IPS DF 6.9 (cell line): Measurements from ENCODE around the gene CCT4.
"Not testable (repeated sequence)": the region's sequence is repeated elsewhere in the genome, so short reads cannot be mapped to it uniquely, and the experiment has no call there.

Source experiments
- DNase-seq: peaks from one replicate; pipeline ENCODE4 v3.0.0-alpha.2; 2013; ENCODE audit warnings: low read depth, low spot score
- H3K27ac ChIP-seq: one replicate; pipeline ENCODE4 v1.5.1; 2013; ENCODE audit warnings: low read length, control low read depth
- H3K27me3 ChIP-seq: 2 replicates; pipeline ENCODE4 v1.6.1; 2013; ENCODE audit warnings: mild to moderate bottlenecking, low read length; ENCODE audit not compliant: control insufficient read depth, insufficient read depth
- H3K36me3 ChIP-seq: 2 replicates; pipeline ENCODE4 v1.6.1; 2013; ENCODE audit warnings: low read length; ENCODE audit not compliant: control insufficient read depth, insufficient read depth
- H3K4me1 ChIP-seq: 2 replicates; pipeline ENCODE4 v1.6.1; 2013; ENCODE audit warnings: low read length; ENCODE audit not compliant: control insufficient read depth, insufficient read depth
- H3K4me3 ChIP-seq: 2 replicates; pipeline ENCODE4 v1.5.1; 2013; ENCODE audit warnings: mild to moderate bottlenecking, low read length
- H3K9me3 ChIP-seq: 2 replicates; pipeline ENCODE4 v1.6.1; 2013; ENCODE audit warnings: low read length, inconsistent platforms; ENCODE audit not compliant: control insufficient read depth, insufficient read depth
- WGBS: extraction: QIAGEN DNeasy Blood & Tissue Kit; methylation state at CpG from one replicate; pipeline ENCODE4 v1.1.7; 2013; ENCODE audit warnings: mixed read lengths, missing lambda C conversion rate; ENCODE audit not compliant: insufficient read length, insufficient coverage; 5-methylcytosine and 5-hydroxymethylcytosine counted together

The CCT4 gene

DNA sequence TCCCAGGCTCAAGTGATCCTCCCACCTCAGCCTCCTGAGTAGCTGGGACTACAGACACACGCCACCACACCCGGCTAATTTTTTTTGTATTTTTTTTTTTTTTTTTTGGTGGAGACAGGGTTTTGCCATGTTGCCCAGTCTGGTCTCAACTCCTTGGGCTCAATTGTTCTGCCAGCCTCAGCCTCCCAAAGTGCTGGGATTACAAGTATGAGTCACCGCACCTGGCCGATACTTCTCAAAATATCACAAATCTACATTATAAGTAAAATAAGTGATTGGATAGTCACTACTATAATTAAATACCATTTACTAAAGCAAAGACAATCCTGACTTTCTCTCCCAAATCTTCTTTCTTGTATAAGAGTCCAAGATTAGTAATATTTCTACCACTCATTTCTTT is 9.1 kb downstream of the CCT4 start:
- H3K4me3 ChIP-seq, H3K4me1 ChIP-seq, H3K27me3 ChIP-seq, H3K9me3 ChIP-seq, H3K27ac ChIP-seq, DNase-seq: not testable (repeated sequence)
- no CpG with 5 or more reads among the region's 4 CpGs for WGBS
- H3K36me3 ChIP-seq, result peaks cover 24% of the 10 kb centered on the region; the same call in 1 of the 2 replicates

DNA sequence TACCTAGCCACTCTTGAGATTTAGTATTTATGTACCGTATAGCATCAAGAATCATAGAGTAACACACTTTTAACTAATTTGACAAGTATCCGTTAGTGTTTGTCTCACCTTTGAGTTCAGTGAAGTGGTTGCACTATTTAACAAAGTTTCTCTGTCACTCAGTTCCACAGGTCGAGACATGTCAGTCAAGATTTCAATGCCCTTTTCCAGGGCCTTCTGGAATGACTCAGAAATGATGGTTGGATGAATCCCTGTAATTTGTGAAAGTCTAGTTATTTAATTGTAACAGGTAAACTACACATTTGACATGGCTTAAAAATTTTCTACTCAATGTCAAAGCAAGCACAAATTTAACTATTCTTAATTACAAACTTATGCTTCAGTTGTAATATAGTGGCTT is 9.7 kb downstream of the CCT4 start:
- Histone ChIP-seq H3K27ac (no peak overlapping the region), H3K4me3 (no peak overlapping the region), H3K36me3 (peaks cover 25% of the 10 kb centered on the region; the same call in 1 of the 2 replicates), H3K4me1 (no peaks in the 10 kb centered on the region; the same call in 1 of the 2 replicates), H3K27me3 (no peaks in the 10 kb centered on the region), H3K9me3 (no peaks in the 10 kb centered on the region)
- no peak for DNase-seq
- no CpG with 5 or more reads among the region's 3 CpGs for WGBS

DNA sequence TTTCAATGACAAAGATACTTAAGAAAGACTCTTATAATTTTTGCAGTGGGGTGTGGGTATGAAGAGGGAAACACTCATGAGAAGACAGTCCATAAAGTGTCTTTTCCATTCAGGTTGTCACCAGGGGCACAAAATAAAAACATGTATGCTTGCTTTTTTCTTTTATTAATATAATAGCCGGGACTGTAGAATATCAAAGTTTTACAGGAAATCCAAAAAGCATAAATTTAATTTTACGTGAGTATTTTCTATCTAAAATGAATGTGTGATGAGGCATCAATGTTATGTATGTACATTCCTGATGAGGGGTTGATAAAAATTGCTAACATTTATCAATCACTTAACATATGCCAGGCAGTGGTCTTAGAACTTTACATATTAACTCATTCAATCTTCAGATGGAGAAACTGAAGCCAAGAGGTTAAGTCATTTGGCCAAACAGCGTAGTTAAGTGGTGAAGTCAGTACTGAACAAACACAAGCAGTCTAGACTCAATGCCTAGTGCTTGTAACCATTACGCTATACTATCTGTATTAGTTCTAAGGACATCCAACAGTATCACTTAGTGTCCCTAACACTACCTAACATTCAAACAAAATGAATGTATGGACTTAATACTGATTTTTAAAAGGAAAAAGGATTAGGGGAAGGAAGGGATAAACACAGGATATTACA is 10.7 kb downstream of the CCT4 start:
- Histone ChIP-seq H3K27me3 (no peaks in the 10 kb centered on the region), H3K4me3 (no peak overlapping the region), H3K4me1 (no peaks in the 10 kb centered on the region; the same call in 1 of the 2 replicates), H3K36me3 (peaks cover 17% of the 10 kb centered on the region; the same call in 1 of the 2 replicates), H3K27ac (no peak overlapping the region), H3K9me3 (no peaks in the 10 kb centered on the region)
- WGBS, result no CpG with 5 or more reads among the region's 4 CpGs
- DNase-seq, result no peak

DNA sequence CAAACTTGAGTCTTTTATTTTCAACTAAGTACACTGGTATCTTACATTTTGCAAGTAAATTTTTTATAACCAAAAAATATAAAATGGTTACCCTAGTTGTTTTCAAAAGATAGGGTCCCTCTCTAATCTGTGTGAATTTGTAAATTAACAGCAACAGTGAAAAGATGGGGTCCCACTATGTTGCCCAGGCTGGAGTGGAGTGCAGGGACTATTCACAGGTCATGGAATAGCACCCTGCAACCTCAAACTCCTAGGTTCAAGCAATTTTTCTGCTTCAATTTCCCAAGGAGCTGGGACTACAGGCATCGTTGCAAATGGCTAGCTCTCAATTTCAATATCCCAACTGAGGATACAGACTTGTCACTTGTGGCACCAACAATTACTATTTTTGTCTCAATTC is 12.1 kb downstream of the CCT4 start:
- no CpG with 5 or more reads among the region's 1 CpG for WGBS

DNA sequence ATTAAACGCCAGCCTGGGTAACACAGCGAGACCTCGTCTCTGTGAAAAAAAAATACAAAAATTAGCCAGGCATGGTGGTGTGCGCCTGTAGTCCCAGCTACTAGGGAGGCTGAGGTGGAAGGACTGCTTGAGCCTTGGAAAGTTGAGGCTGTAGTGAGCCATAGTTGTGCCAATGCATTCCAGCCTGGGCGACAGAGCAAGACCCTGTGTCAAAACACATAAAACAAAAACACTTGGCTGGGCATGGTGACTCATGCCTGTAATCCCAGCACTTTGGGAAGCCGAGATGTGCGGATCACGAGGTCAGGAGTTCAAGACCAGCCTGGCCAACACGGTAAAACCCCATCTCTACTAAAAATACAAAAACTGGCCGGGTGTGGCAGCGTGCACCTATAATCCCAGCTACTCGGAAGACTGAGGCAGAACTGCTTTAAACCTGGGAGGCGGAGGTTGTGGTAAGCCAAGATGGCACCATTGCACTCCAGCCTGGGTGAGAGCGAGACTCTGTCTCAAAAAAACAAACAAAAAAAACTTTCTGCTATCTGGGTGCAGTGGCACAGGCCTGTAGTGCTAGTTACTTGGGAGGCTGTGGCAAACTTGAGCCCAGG is 21.9 kb downstream of the CCT4 start:
- not testable (repeated sequence) for H3K4me1 ChIP-seq, DNase-seq, H3K27me3 ChIP-seq, H3K9me3 ChIP-seq, H3K4me3 ChIP-seq, H3K27ac ChIP-seq
- no CpG with 5 or more reads among the region's 14 CpGs for WGBS
- H3K36me3 ChIP-seq, result peaks cover 10% of the 10 kb centered on the region; the same call in 1 of the 2 replicates

More for the DNA sequence above, 12.1 kb downstream of the CCT4 start:
- Histone ChIP-seq H3K36me3 (peaks cover 19% of the 10 kb centered on the region; the same call in 1 of the 2 replicates), H3K9me3 (no peaks in the 10 kb centered on the region), H3K4me1 (no peaks in the 10 kb centered on the region; the same call in 1 of the 2 replicates), H3K4me3 (no peak overlapping the region), H3K27ac (no peak overlapping the region), H3K27me3 (no peaks in the 10 kb centered on the region)
- DNase-seq, result no peak

DNA sequence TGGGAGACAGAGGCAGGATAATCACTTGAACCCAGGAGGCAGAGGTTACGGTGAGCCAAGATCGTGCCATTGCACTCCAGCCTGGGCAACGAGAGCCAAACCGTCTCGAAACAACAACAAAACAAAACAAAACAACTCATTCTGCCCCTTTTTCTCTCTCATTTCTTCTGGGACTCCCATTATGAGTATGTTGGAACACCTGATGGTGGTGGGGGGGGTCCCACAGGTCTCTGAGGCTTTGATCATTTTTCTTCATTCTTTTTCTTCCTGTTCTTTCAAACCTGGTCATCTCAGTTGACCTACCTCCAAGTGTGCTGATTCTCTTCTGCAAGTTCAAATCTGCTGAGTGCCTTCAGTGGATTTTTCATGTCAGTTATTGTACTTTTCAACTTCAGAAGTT is 26.4 kb downstream of the CCT4 start:
- Histone ChIP-seq H3K27ac (no peak overlapping the region), H3K4me1 (no peaks in the 10 kb centered on the region), H3K9me3 (no peaks in the 10 kb centered on the region), H3K4me3 (no peak overlapping the region), H3K27me3 (no peaks in the 10 kb centered on the region), H3K36me3 (peaks cover 2% of the 10 kb centered on the region; the same call in 1 of the 2 replicates)
- WGBS, result no CpG with 5 or more reads among the region's 5 CpGs
- DNase-seq, result no peak

DNA sequence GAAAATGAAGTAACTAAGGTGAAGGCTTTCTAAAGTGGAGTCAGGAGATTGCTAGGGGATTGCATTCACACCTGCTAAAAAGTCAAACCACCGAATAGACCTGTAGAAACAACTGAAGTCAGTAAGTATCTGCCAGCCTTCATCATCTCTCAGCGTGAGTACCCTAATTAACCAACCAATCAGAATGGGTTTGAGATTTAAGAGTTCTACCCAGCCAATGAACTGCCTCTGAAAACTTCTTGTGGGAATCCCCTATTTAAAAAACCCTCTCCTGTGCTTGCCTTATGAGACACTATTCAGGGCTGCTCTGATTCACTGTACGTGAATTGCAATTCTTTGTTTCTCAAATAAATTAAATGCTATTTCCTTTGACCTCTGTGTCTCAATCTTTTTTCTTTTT is 31.2 kb downstream of the CCT4 start:
- Histone ChIP-seq H3K4me3 (no peak overlapping the region), H3K27ac (no peak overlapping the region), H3K27me3 (no peaks in the 10 kb centered on the region), H3K36me3 (no peaks in the 10 kb centered on the region), H3K4me1 (no peaks in the 10 kb centered on the region), H3K9me3 (no peaks in the 10 kb centered on the region)
- DNase-seq, result no peak
- no CpG with 5 or more reads among the region's 3 CpGs for WGBS

DNA sequence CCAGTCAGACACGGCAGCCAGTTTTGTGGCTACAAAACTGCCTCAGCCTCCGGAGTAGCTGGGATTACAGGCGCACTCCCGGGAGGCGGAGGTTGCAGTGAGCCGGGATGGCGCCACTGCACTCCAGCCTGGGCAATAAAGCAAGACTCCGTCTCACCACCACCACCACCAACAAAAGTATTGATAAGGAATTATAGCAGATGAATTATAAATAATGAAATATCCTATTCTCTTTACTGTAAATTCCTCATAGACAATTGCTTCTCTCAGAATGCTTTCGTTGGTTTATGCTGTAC is 33.2 kb downstream of the CCT4 start:
- WGBS, result no CpG with 5 or more reads among the region's 9 CpGs
- peak overlapping the region; percentile 53; the same call in 1 of the 2 replicates for H3K4me3 ChIP-seq

DNA sequence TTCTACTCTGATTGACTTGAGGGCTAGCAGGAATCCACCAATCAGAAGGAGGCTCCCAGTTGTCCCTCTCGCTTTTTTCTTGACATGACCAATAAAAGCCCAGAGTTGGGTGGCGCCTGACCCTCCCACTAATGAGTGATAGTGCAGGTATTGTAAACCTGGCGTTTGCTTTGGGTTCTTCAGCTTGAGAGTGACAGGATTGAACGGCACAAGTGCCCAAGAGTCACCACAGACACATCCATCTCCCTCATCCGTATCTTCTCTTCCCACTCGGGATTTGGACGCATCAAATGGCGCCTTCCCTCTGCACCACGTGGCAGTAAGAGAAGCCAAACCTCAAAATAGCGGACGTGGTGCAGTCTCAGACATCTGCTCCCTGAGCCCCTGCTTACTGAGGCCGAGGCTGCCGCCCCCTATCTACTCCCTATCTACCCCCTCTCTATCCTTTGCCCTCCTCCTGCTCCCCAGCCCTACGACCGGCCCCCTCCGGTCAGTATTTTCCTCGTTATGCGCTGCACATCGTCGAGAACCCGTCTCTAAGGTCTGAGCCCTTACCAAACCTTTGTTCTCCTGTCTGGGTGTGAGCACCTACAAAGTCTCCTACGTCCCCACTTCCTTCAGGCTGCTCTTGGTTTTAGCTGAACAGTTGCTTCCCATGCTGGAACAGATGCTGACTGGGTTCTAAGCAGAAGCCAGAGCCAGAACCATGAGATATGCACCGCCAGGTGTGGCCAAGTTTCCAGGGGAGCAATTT is 33.7 kb downstream of the CCT4 start:
- no peak overlapping the region for H3K27ac ChIP-seq
- WGBS, result no CpG with 5 or more reads among the region's 23 CpGs
- no peaks in the 10 kb centered on the region for H3K4me1 ChIP-seq
- no peaks in the 10 kb centered on the region for H3K36me3 ChIP-seq
- no peaks in the 10 kb centered on the region for H3K9me3 ChIP-seq
- no peaks in the 10 kb centered on the region for H3K27me3 ChIP-seq
- peak overlapping the region; percentile 93; the same call in 1 of the 2 replicates for H3K4me3 ChIP-seq
- DNase-seq, result peak; percentile 95

More for the DNA sequence above, 33.2 kb downstream of the CCT4 start:
- H3K4me1 ChIP-seq, result no peaks in the 10 kb centered on the region
- no peaks in the 10 kb centered on the region for H3K36me3 ChIP-seq
- no peak for DNase-seq
- H3K9me3 ChIP-seq, result no peaks in the 10 kb centered on the region
- H3K27ac ChIP-seq, result no peak overlapping the region
- H3K27me3 ChIP-seq, result no peaks in the 10 kb centered on the region

DNA sequence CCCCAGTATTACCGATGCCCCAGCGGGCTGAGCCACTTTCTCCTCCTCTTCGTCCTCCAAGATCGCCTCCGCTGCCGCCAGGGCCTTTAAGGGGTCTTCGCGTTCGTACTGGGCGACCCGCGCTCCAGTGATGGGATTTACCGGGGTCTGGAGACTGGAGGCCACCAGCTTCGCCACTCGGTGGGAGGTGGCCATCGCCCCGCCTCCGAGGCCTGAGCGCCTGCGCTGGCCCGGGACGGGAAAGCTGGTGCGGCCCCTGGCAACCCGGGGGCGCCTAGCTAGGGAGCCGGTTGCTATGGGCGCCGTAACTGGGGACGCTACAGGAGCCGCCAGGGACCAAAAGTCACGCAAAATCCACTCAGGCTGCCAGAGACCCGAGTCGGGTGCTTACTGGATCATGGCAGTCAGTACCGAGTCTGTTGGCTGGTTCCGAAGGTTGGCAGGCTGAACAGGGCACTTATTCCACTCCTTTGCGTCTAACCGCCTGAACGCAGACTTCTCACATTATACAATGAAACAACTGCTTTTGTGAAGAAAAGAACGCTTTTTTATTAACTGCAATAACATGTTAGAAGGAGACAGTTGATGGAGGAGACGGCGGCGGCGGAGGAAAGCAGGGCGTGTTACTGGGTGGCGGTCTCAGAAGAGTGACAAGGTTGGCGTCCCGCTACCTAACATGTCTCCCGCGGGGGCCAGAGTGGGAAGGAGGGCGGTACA is 34.5 kb downstream of the CCT4 start, which contains the start of gene FAM161A:
FAM161A (minus strand) TSS at position 214 of the 717 bp plus-strand sequence; CDS start at position 195, 19 bp downstream.
- peak within 1 kb of the TSS; percentile 93 for H3K4me3 ChIP-seq
- peak; percentile 61 for DNase-seq
- no peaks in the 10 kb centered on the region for H3K27me3 ChIP-seq
- no peaks in the 10 kb centered on the region for H3K9me3 ChIP-seq
- no peaks in the 10 kb centered on the region for H3K36me3 ChIP-seq
- H3K27ac ChIP-seq, result no peak within 1 kb of the TSS
- H3K4me1 ChIP-seq, result no peaks in the 10 kb centered on the region
- no CpG with 5 or more reads among the region's 50 CpGs for WGBS
